Sigmoid colon (tissue), 7 donors: ENCODE data around the gene ASCL5. TPM values are rescaled to one million over a fixed set of nuclear protein-coding genes. Genes with fewer than 3 reads are reported as not detected.

Experiments
- DNase-seq: peaks from one replicate; pipeline ENCODE4 v3.0.0-alpha.2; 2019
- H3K27ac ChIP-seq, 4 donors: fragments of 200-600 bp; sonication (generic); one replicate each; pipeline ENCODE4 v1.5.1; 2016 to 2019; ENCODE audit warnings: mild to moderate bottlenecking in 1 of 4
- H3K27me3 ChIP-seq, 3 donors: fragments of 200-600 bp; sonication (generic); one replicate each; pipeline ENCODE4 v1.5.1; 2019; ENCODE audit warnings: mild to moderate bottlenecking in 1 of 3
- H3K36me3 ChIP-seq, 4 donors: fragments of 200-600 bp; sonication (generic); one replicate each; pipeline ENCODE4 v1.5.1; 2016 to 2019
- H3K4me1 ChIP-seq, 4 donors: fragments of 200-600 bp; sonication (generic); one replicate each; pipeline ENCODE4 v1.5.1; 2017 to 2019
- H3K4me3 ChIP-seq, 4 donors: fragments of 200-600 bp; sonication (generic); one replicate each; pipeline ENCODE4 v1.5.1; 2017 to 2019; ENCODE audit warnings: mild to moderate bottlenecking in 2 of 4, moderate library complexity in 1 of 4
- H3K9me3 ChIP-seq, 4 donors: fragments of 200-600 bp in 3 of 4; sonication (generic) in 3 of 4; one replicate each; pipeline versions ENCODE4 v1.5.1 to v1.6.1; 2013 to 2019
- CTCF ChIP-seq, 4 experiments: fragments of 450-650 bp in 3 of 4; fragments of 200-600 bp in 1 of 4; IDR thresholded peaks; one replicate each; pipeline ENCODE4 v1.5.1; 2016 to 2019; ENCODE audit warnings: antibody characterized with exemption in 4 of 4, mild to moderate bottlenecking in 3 of 4, moderate library complexity in 2 of 4
- EP300 ChIP-seq, 4 donors: sonication (generic); formaldehyde crosslinking; IDR thresholded peaks; one replicate each; pipeline ENCODE4 v1.6.1; 2017; ENCODE audit warnings: antibody characterized with exemption in 4 of 4
- POLR2A ChIP-seq, 2 donors: fragments of 450-650 bp; IDR thresholded peaks; one replicate each; pipeline ENCODE4 v1.6.1; 2016; ENCODE audit warnings: antibody characterized with exemption in 2 of 2, mild to moderate bottlenecking in 2 of 2, moderate library complexity in 2 of 2
- POLR2AphosphoS5 ChIP-seq, 4 donors: sonication (generic); formaldehyde crosslinking; IDR thresholded peaks; one replicate each; pipeline ENCODE4 v1.6.1; 2017; ENCODE audit warnings: antibody characterized with exemption in 4 of 4
- WGBS, 2 donors: extraction: QIAGEN DNeasy Blood & Tissue Kit; methylation state at CpG; one replicate each; pipeline ENCODE4 v1.1.7; 2013; 5-methylcytosine and 5-hydroxymethylcytosine counted together
- intact Hi-C: fragments of 100-400 bp; cut with DNase I; formaldehyde crosslinking; loops from one replicate; pipeline ENCODE4 v1.15.1; 2023
- polyA plus RNA-seq, 3 donors: library from polyadenylated mRNA; stranded (reverse); fragments of 200-250 nt; gene quantifications; one replicate each; pipeline ENCODE4 v1.2.3, GENCODE V29; 2013
- total RNA-seq, 4 donors: library from RNA; depleted of rRNA; stranded (reverse); fragments of >200 nt; gene quantifications; one replicate each; pipeline ENCODE4 v1.1.0, GENCODE V29; 2016
- donor health status: healthy with polysubstance abuse.
- donor health status: Bipolar disorder and iron deficiency.
- donor health status: healthy.

ASCL5 gene
- total and polyA plus RNA-seq, 7 donors = 0.06 TPM; not detected in 6

GRCh38 chr1:201111156-201111555, 15.8 kb downstream of the ASCL5 start:
- no peak overlapping the region for H3K4me3 ChIP-seq
- H3K27me3 ChIP-seq = peaks cover 5 to 6% (median 5%) of the 10 kb centered on the region in 3 donors
- H3K27ac ChIP-seq = no peak overlapping the region
- intact Hi-C loops = loop anchor here (5.0 kb wide), 1 partner anchor 69 kb away; no protein-coding TSS in a partner anchor
- 76 to 83% methylated on average over 7 of the region's 7 CpGs for WGBS, 2 donors
- no peak for TF ChIP-seq EP300 (IDR thresholded peaks at IDR 0.05)
- no peak for TF ChIP-seq POLR2A (IDR thresholded peaks at IDR 0.05)
- no peak for TF ChIP-seq CTCF (IDR thresholded peaks at IDR 0.05)
- TF ChIP-seq POLR2AphosphoS5 (IDR thresholded peaks at IDR 0.05) = no peak
- no peaks in the 10 kb centered on the region for H3K9me3 ChIP-seq
- DNase-seq = no peak
- peaks cover 0 to 14% (median 10%) of the 10 kb centered on the region in 4 donors for H3K4me1 ChIP-seq
- H3K36me3 ChIP-seq = no peaks in the 10 kb centered on the region

- intact Hi-C loops = loop anchor here (5.0 kb wide), 1 partner anchor 68 kb away; no protein-coding TSS in a partner anchor
- WGBS, 2 donors = 90 to 92% methylated on average over 5 of the region's 5 CpGs
- Histone ChIP-seq H3K9me3 (no peaks in the 10 kb centered on the region), H3K27ac (no peak overlapping the region), H3K36me3 (no peaks in the 10 kb centered on the region), H3K27me3 (peaks cover 5 to 6% (median 5%) of the 10 kb centered on the region in 3 donors), H3K4me1 (peaks cover 0 to 14% (median 10%) of the 10 kb centered on the region in 4 donors), H3K4me3 (no peak overlapping the region)
- no peak for TF ChIP-seq POLR2A (IDR thresholded peaks at IDR 0.05)
- no peak for TF ChIP-seq POLR2AphosphoS5 (IDR thresholded peaks at IDR 0.05)
- no peak for TF ChIP-seq EP300 (IDR thresholded peaks at IDR 0.05)
- TF ChIP-seq CTCF (IDR thresholded peaks at IDR 0.05) = no peak
- peak; percentile 29 for DNase-seq
Observed at GRCh38 chr1:201110616-201111015, 16.4 kb downstream of the ASCL5 start.

GRCh38 chr1:201110138-201110537, 16.8 kb downstream of the ASCL5 start:
- Histone ChIP-seq H3K27me3 (peaks cover 3 to 6% (median 4%) of the 10 kb centered on the region in 3 donors), H3K27ac (no peak overlapping the region), H3K4me1 (peaks cover 0 to 13% (median 10%) of the 10 kb centered on the region in 4 donors), H3K9me3 (no peaks in the 10 kb centered on the region), H3K4me3 (no peak overlapping the region), H3K36me3 (no peaks in the 10 kb centered on the region)
- DNase-seq = peak; percentile 53
- 84 to 92% methylated on average over 10 of the region's 10 CpGs for WGBS, 2 donors
- no peak for TF ChIP-seq POLR2A (IDR thresholded peaks at IDR 0.05)
- no peak for TF ChIP-seq POLR2AphosphoS5 (IDR thresholded peaks at IDR 0.05)
- TF ChIP-seq EP300 (IDR thresholded peaks at IDR 0.05) = no peak
- no peak for TF ChIP-seq CTCF (IDR thresholded peaks at IDR 0.05)
- intact Hi-C loops = loop anchor here (5.0 kb wide), 1 partner anchor 68 kb away; no protein-coding TSS in a partner anchor

GRCh38 chr1:201109651-201110050, 17.3 kb downstream of the ASCL5 start:
- Histone ChIP-seq H3K9me3 (no peaks in the 10 kb centered on the region), H3K4me1 (peaks cover 0 to 8% (median 6%) of the 10 kb centered on the region in 4 donors), H3K36me3 (no peaks in the 10 kb centered on the region), H3K27me3 (peaks cover 0 to under 1% (median 0%) of the 10 kb centered on the region in 3 donors), H3K4me3 (no peak overlapping the region), H3K27ac (no peak overlapping the region)
- no peak for DNase-seq
- 96 to 97% methylated on average over 1 of the region's 1 CpG for WGBS, 2 donors
- intact Hi-C loops = loop anchor here (5.0 kb wide), 1 partner anchor 67 kb away; no protein-coding TSS in a partner anchor
- TF ChIP-seq POLR2A (IDR thresholded peaks at IDR 0.05) (no peak), EP300 (IDR thresholded peaks at IDR 0.05) (no peak)

- Histone ChIP-seq H3K9me3 (no peaks in the 10 kb centered on the region), H3K36me3 (no peaks in the 10 kb centered on the region), H3K4me1 (no peaks in the 10 kb centered on the region), H3K27ac (no peak overlapping the region), H3K27me3 (no peaks in the 10 kb centered on the region), H3K4me3 (no peak overlapping the region)
- 70 to 85% methylated on average over 1 of the region's 1 CpG for WGBS, 2 donors
- intact Hi-C loops = no loop called here
- no peak for DNase-seq
- no peak for TF ChIP-seq POLR2AphosphoS5 (IDR thresholded peaks at IDR 0.05)
- TF ChIP-seq CTCF (IDR thresholded peaks at IDR 0.05) = no peak
- no peak for TF ChIP-seq EP300 (IDR thresholded peaks at IDR 0.05)
- TF ChIP-seq POLR2A (IDR thresholded peaks at IDR 0.05) = no peak
Observed at GRCh38 chr1:201108614-201109013, 18.4 kb downstream of the ASCL5 start.
